Measurements from ENCODE around the gene BRINP1.

BRINP1 gene

DNA sequence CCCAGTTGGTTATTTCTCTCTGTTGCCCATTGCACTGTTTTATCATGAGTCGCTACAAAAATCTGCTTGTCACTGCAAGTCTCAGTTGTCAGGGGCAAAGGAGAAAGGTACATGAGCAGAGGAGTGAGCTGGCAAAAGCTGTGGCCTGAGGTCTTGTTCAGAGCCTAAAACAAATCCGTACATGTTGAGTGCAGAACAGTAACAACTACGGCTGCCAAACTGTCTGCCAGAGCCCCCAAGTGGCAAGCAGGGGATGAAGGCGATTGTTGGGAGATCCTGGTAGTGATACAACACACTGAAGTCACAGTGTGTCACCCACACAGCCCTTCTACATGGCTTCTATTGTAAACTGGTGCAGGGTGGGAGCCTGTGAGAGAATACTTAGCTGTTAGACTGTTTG is 50.9 kb downstream of the BRINP1 start:
- H3K27ac ChIP-seq: no peak overlapping the region
- TF ChIP-seq, protein P1, sequence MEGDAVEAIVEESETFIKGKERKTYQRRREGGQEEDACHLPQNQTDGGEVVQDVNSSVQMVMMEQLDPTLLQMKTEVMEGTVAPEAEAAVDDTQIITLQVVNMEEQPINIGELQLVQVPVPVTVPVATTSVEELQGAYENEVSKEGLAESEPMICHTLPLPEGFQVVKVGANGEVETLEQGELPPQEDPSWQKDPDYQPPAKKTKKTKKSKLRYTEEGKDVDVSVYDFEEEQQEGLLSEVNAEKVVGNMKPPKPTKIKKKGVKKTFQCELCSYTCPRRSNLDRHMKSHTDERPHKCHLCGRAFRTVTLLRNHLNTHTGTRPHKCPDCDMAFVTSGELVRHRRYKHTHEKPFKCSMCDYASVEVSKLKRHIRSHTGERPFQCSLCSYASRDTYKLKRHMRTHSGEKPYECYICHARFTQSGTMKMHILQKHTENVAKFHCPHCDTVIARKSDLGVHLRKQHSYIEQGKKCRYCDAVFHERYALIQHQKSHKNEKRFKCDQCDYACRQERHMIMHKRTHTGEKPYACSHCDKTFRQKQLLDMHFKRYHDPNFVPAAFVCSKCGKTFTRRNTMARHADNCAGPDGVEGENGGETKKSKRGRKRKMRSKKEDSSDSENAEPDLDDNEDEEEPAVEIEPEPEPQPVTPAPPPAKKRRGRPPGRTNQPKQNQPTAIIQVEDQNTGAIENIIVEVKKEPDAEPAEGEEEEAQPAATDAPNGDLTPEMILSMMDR (conservative IDR thresholded peaks at IDR 0.05): no peak

GRCh38 chr9:119313846-119314245 is 55.4 kb downstream of the BRINP1 start:
- no peak overlapping the region for H3K27ac ChIP-seq
- TF ChIP-seq, protein P1 (conservative IDR thresholded peaks at IDR 0.05): no peak

GRCh38 chr9:119310741-119311140 is 58.5 kb downstream of the BRINP1 start:
- H3K27ac ChIP-seq: no peak overlapping the region
- TF ChIP-seq, protein P1 (conservative IDR thresholded peaks at IDR 0.05): no peak

DNA sequence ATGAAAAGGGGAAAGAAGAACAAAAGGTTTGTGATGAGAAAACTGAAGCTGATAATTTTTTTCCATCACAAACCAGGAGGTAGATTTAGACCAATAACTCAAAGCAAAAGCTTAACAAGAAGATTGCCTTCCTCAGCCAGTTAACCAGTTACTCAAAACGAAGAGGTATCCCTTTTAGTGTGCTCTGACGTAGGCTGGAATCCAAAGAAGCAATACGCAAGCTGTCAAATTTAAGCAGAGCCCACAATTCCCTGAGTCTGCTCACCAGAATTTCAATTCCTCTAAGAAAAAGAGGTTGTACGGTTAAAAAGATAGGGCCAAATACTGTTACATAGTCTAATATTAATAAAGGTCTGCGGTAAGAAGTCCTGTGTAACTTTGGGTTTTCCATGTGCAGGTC is 61.8 kb downstream of the BRINP1 start:
- TF ChIP-seq, protein P1 (conservative IDR thresholded peaks at IDR 0.05): no peak

DNA sequence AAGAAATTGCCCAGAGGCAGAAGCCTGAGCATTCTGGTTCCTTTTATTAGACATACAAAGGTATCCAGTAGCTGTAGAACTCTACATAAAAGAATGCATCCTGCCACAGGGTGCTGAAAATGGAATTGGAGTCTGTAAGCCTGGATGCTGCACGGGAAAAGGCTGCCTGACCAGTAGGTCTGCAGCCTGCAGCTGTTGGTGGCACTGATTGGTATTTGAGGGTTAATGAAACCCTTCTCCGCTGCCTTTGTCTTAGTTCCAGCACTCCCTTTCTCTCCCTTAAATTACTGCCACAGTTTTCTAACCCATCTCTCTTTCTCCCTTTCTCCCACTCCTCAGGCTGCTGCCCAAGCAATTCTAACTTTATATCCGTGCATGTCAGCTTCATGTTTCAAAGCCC is 64.7 kb downstream of the BRINP1 start:
- TF ChIP-seq, protein P1 (conservative IDR thresholded peaks at IDR 0.05): no peak
- no peak overlapping the region for H3K27ac ChIP-seq

More for the DNA sequence above, 61.8 kb downstream of the BRINP1 start:
- H3K27ac ChIP-seq: no peak overlapping the region

DNA sequence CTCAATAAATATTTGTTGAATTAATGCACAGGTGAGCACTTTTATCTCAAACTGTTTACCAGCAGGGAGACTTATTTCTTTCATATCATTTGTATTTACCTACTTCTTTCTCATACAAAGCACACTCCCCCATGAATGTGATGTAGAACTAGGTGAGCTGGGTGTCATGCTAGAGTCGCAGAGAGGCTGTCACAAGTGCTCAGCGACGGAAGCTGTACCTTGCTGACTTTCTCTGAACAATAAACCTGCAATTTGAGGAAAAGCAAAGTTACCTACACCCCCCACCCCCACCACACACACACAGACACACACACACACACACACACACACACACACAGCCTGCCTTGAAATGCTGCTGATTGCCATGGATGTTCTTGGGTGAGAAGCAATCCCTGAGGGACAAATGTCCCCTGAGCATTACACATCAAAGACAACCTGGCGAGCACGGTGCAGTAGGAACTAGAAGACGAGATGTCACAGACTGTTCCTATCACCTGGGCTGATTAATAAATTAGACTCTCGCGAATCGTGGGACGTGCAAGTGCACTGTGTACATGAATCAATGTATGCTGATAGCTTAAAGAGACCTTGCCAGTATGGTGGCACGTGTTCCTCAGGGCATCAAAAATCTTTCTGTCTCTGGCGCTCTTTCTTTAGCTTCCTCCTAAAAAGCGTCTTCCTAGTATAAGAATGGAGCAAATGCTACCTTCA is 66.1 kb downstream of the BRINP1 start:
- TF ChIP-seq, protein P1 (conservative IDR thresholded peaks at IDR 0.05): no peak
- H3K27ac ChIP-seq: no peak overlapping the region

DNA sequence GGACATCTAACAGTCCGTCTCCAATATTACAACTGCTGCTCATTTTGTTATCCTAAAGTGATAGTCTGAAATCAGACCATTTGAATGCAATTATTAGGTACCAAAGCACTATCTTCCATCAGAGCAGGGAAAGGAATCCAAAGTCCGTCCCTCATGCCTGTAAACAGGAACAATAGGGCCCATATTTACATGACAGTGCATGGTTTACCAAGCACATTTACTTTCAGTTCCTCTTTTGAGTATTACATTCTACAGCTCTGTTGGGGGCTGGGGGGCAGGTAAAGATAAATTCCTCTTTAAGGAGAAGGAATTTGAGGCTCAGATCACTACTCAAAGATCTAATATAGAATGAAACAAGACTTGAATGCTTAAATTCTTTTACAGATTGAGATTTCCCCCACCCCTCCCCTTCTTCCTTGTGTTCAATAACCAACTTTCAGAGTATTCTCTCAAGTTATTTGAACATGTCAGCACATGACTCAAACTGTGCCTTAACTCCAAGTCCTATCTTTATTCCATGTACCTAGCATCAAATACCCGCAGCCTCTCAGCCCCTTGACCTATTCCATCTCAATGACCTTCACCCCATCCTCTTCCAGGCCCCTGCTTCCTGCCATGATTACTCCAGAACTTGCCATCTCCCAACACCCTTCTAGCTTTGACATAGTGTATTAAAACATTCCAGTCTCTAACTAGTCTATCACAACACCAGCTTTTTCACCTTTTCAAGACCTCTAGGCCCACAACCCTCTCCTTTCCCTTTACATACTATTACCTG is 71.0 kb downstream of the BRINP1 start:
- H3K27ac ChIP-seq: no peak overlapping the region
- TF ChIP-seq, protein P1 (conservative IDR thresholded peaks at IDR 0.05): no peak
